Measurements from ENCODE around the gene CHRM4.

GRCh38 chr11:46381048-46381818 is 10.3 kb downstream of the CHRM4 start, which contains the start of gene MDK:
- TF ChIP-seq POLR2A (IDR thresholded peaks at IDR 0.05), result no peak
- no peak for TF ChIP-seq CTCF (IDR thresholded peaks at IDR 0.05)

Measured in body of pancreas (tissue), 4 donors.